Endodermal cell (in vitro differentiated cells): ENCODE data around the gene ATP11C. TPM values are rescaled to one million over a fixed set of nuclear protein-coding genes. Genes with fewer than 3 reads are reported as not detected.
A peak's percentile ranks its signal among the peaks of the same experiment; 100 is the strongest.

Experiments used
- DNase-seq: peaks from one replicate; pipeline ENCODE4 v3.0.0-alpha.2; 2017
- H3K27ac ChIP-seq: 2 replicates; pipeline ENCODE4 v1.5.1; 2013; ENCODE audit warnings: mild to moderate bottlenecking, low read depth, low read length, moderate library complexity
- H3K27me3 ChIP-seq: 2 replicates; pipeline ENCODE4 v1.6.1; 2013; ENCODE audit warnings: mild to moderate bottlenecking, low read length, moderate library complexity; ENCODE audit not compliant: insufficient read depth, control insufficient read depth, poor library complexity, severe bottlenecking
- H3K36me3 ChIP-seq: 2 replicates; pipeline ENCODE4 v1.7.0; 2013; ENCODE audit warnings: mild to moderate bottlenecking, low read length, moderate library complexity; ENCODE audit not compliant: control insufficient read depth, insufficient read depth
- H3K4me1 ChIP-seq: one replicate; pipeline ENCODE4 v1.7.0; 2013; ENCODE audit warnings: low read length; ENCODE audit not compliant: control insufficient read depth, insufficient read depth
- H3K4me3 ChIP-seq: 2 replicates; pipeline ENCODE4 v1.5.1; 2013; ENCODE audit warnings: mild to moderate bottlenecking, low read length, moderate library complexity
- H3K9ac ChIP-seq: 2 replicates; pipeline ENCODE4 v1.6.1; 2013; ENCODE audit warnings: mild to moderate bottlenecking, low read length, moderate library complexity; ENCODE audit not compliant: poor library complexity, severe bottlenecking; ENCODE audit errors: extremely low read depth
- H3K9me3 ChIP-seq: 2 replicates; pipeline ENCODE4 v1.6.1; 2013; ENCODE audit warnings: mild to moderate bottlenecking, low read length, moderate library complexity; ENCODE audit not compliant: control insufficient read depth
- H3K27ac Mint-ChIP-seq: 2 replicates; pipeline ENCODE4 v1.8.0; 2020; ENCODE audit warnings: mixed read lengths
- H3K27me3 Mint-ChIP-seq: 2 replicates; pipeline ENCODE4 v1.8.0; 2021; ENCODE audit warnings: mild to moderate bottlenecking, mixed read lengths; ENCODE audit not compliant: insufficient read depth
- H3K36me3 Mint-ChIP-seq: 2 replicates; pipeline ENCODE4 v1.8.0; 2020; ENCODE audit warnings: low read depth, mixed read lengths
- H3K4me1 Mint-ChIP-seq: 2 replicates; pipeline ENCODE4 v1.8.0; 2020; ENCODE audit warnings: mixed read lengths
- H3K4me3 Mint-ChIP-seq: 2 replicates; pipeline ENCODE4 v1.8.0; 2020; ENCODE audit warnings: mild to moderate bottlenecking, moderate library complexity, mixed read lengths
- H3K9me3 Mint-ChIP-seq: 2 replicates; pipeline ENCODE4 v1.8.0; 2020; ENCODE audit warnings: mild to moderate bottlenecking, mixed read lengths
- WGBS, 2 experiments: methylation state at CpG; one replicate each; pipeline versions ENCODE4 v1.1.5 to v1.1.7; 2013; ENCODE audit warnings: missing lambda C conversion rate in 2 of 2, mixed read lengths in 1 of 2; ENCODE audit not compliant: insufficient coverage in 1 of 2, insufficient read length in 1 of 2; 5-methylcytosine and 5-hydroxymethylcytosine counted together
- total RNA-seq, 2 donors: library from RNA; stranded (reverse); fragmentation: NEBNext Ultra II Directional in 1 of 2; extraction: Animal tissue kit (Norgen Biotek cat#: 25700) in 1 of 2; gene quantifications; 2 replicates in 1 of 2; 3 replicates in 1 of 2; pipeline ENCODE4 v1.2.1, GENCODE V29; 2021
- TF ChIP-seq, protein P1 (sequence below): fragments of 200-600 bp; sonication (generic); conservative IDR thresholded peaks from 2 replicates; pipeline ENCODE4 v1.5.0; 2021; ENCODE audit warnings: antibody characterized with exemption, mild to moderate bottlenecking

ATP11C gene
- total RNA-seq, 2 donors from 2014 or later, result 62.9 to 114 TPM

DNA sequence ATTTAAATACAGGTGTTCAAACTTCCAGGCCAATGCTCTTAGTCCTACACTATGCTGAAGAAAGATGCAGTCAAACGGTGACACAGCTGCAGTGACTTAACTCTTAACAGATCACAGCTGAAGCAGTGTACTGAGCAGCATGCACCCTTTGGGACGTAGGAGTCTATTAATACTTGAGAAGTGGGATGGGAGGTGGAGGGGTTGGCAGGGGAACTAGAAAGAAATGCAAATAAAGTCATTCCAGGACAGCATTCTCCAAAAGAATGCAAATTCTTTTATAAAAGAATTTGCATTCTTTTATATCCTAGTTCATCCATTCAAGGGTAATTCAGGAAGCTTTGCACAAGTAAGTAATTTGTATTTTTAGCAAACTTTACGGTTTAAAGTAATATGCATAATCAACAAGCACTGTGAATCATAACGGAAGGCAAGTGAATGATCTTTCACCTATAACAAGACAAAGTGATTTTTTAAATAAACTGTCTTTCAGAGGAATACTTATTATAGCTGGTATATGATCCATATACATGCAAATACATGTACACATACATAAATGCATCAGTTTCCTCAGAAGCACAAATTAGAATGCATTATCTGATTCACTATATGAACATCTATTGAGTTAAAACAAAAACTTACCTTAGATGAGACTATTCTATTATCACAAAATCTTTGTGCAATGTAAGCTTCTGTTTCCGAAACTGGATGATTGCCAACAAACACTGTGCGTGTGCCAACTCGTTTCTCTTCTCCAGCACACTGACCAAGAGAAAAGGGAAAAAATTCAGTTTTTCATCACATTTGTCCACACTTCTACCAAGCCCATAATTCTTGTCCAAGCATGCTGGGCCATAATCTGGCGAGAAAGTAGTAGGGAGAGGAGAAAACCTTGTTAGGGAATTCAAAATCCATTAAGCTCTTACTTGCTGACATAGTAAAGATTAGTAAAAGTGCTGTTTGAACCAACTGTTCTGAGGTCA, 106.5 kb downstream of the ATP11C start:
- no peak overlapping the region for H3K27ac ChIP-seq

DNA sequence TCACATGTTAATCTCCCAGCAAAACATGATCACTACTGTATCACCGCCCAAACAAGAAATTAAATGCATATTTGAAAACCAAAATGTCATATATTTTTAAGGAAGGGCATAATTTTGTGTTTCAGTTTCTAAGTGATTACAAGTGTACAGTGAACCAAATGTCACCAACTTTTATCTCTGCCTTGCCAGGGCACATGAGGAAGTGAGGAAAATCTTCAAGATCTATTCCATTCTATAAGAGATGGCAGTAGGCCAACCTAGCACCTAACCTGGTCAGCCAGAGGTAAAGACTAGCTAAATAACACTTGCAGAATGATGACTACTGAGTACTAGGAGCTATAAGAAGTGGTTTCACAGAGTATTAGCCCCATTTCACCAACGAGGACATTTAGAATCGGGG, 107.2 kb downstream of the ATP11C start:
- Histone ChIP-seq H3K36me3 (no peaks in the 10 kb centered on the region), H3K4me3 (no peak overlapping the region), H3K9me3 (no peaks in the 10 kb centered on the region), H3K4me1 (no peaks in the 10 kb centered on the region), H3K27ac (no peak overlapping the region), H3K27me3 (peaks cover 31% of the 10 kb centered on the region), H3K9ac (no peak overlapping the region)
- Mint-ChIP-seq H3K9me3 (no peaks in the 10 kb centered on the region), H3K4me3 (no peak overlapping the region), H3K27me3 (peaks cover 4% of the 10 kb centered on the region), H3K27ac (no peak overlapping the region), H3K4me1 (peaks cover 52% of the 10 kb centered on the region), H3K36me3 (peaks cover 28% of the 10 kb centered on the region)
- TF ChIP-seq, protein P1, sequence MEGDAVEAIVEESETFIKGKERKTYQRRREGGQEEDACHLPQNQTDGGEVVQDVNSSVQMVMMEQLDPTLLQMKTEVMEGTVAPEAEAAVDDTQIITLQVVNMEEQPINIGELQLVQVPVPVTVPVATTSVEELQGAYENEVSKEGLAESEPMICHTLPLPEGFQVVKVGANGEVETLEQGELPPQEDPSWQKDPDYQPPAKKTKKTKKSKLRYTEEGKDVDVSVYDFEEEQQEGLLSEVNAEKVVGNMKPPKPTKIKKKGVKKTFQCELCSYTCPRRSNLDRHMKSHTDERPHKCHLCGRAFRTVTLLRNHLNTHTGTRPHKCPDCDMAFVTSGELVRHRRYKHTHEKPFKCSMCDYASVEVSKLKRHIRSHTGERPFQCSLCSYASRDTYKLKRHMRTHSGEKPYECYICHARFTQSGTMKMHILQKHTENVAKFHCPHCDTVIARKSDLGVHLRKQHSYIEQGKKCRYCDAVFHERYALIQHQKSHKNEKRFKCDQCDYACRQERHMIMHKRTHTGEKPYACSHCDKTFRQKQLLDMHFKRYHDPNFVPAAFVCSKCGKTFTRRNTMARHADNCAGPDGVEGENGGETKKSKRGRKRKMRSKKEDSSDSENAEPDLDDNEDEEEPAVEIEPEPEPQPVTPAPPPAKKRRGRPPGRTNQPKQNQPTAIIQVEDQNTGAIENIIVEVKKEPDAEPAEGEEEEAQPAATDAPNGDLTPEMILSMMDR, result no peak
- 83% methylated on average over 2 of the region's 3 CpGs; no CpG with 5 or more reads in 1 of the 2 experiments for WGBS, 2 experiments
- no peak for DNase-seq

More for the DNA sequence above, 106.5 kb downstream of the ATP11C start:
- H3K4me3 ChIP-seq, result no peak overlapping the region
- Mint-ChIP-seq H3K27me3 (peaks cover 4% of the 10 kb centered on the region), H3K4me3 (no peak overlapping the region), H3K4me1 (peaks cover 58% of the 10 kb centered on the region), H3K9me3 (no peaks in the 10 kb centered on the region), H3K36me3 (peaks cover 27% of the 10 kb centered on the region), H3K27ac (peak overlapping the region; percentile 22)
- no peaks in the 10 kb centered on the region for H3K9me3 ChIP-seq
- WGBS, 2 experiments, result 87% methylated on average over 6 of the region's 8 CpGs; no CpG with 5 or more reads in 1 of the 2 experiments
- H3K9ac ChIP-seq, result no peak overlapping the region
- DNase-seq, result no peak
- TF ChIP-seq, protein P1, result no peak
- H3K4me1 ChIP-seq, result no peaks in the 10 kb centered on the region
- H3K27me3 ChIP-seq, result peaks cover 31% of the 10 kb centered on the region
- no peaks in the 10 kb centered on the region for H3K36me3 ChIP-seq

DNA sequence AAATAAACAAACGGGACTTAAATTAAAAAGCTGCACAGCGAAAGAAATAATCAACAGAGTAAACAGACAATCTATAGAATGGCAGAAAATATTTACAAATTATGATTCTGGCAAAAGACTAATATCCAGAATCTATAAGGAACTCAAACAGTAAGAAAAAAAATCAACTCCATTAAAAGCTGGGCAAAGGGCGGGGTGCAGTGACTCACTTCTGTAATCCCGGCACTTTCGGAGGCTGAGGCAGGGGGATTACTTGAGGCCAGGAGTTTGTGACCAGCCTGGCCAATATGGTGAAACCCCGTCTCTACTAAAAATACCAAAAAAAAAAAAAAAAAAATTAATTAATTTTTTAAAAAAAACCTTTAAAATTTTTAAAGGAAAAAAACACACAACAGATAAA, 109.0 kb downstream of the ATP11C start:
- WGBS, 2 experiments, result 98% methylated on average over 5 of the region's 6 CpGs; no CpG with 5 or more reads in 1 of the 2 experiments
- no peak overlapping the region for H3K27ac Mint-ChIP-seq

More for the DNA sequence above, 109.0 kb downstream of the ATP11C start:
- Histone ChIP-seq H3K36me3 (no peaks in the 10 kb centered on the region), H3K4me3 (no peak overlapping the region), H3K27me3 (peaks cover 16% of the 10 kb centered on the region), H3K27ac (no peak overlapping the region), H3K4me1 (no peaks in the 10 kb centered on the region), H3K9me3 (no peaks in the 10 kb centered on the region), H3K9ac (no peak overlapping the region)
- H3K4me3 Mint-ChIP-seq, result no peak overlapping the region
- no peaks in the 10 kb centered on the region for H3K9me3 Mint-ChIP-seq
- peaks cover 32% of the 10 kb centered on the region for H3K36me3 Mint-ChIP-seq
- no peak for DNase-seq
- peaks cover 35% of the 10 kb centered on the region for H3K4me1 Mint-ChIP-seq
- TF ChIP-seq, protein P1, result no peak
- peaks cover 3% of the 10 kb centered on the region for H3K27me3 Mint-ChIP-seq
